ENCODE measurements around the gene ZNF500.

The ZNF500 gene

GRCh38 chr16:4700997-4701743 is 65.8 kb downstream of the ZNF500 start:
- Histone ChIP-seq H3K27me3 (no peaks in the 10 kb centered on the region), H3K4me3 (ENCODE audit: low read depth in 1 of 2, low read length in 1 of 2) (no peak overlapping the region), H3K27ac (no peak overlapping the region), H3K9me3 (no peaks in the 10 kb centered on the region), H3K36me3 (peaks cover 46% of the 10 kb centered on the region), H3K4me1 (ENCODE audit: control insufficient read depth in 1 of 2, insufficient read depth in 1 of 2, low read depth in 1 of 2, low read length in 1 of 2) (peaks cover 0 to 4% of the 10 kb centered on the region in 2 experiments)
- TF ChIP-seq CTCF (IDR thresholded peaks at IDR 0.05): no peak

- Histone ChIP-seq H3K27ac (no peak overlapping the region), H3K4me1 (ENCODE audit: control insufficient read depth in 1 of 2, insufficient read depth in 1 of 2, low read depth in 1 of 2, low read length in 1 of 2) (peaks cover 0 to 4% of the 10 kb centered on the region in 2 experiments), H3K4me3 (ENCODE audit: low read depth in 1 of 2, low read length in 1 of 2) (no peak overlapping the region), H3K9me3 (no peaks in the 10 kb centered on the region), H3K27me3 (no peaks in the 10 kb centered on the region), H3K36me3 (peaks cover 53% of the 10 kb centered on the region)
- TF ChIP-seq CTCF (IDR thresholded peaks at IDR 0.05): no peak
Observed at GRCh38 chr16:4700380-4700996, 66.5 kb downstream of the ZNF500 start.

- H3K27me3 ChIP-seq: no peaks in the 10 kb centered on the region
- no peak for TF ChIP-seq CTCF (IDR thresholded peaks at IDR 0.05)
- H3K4me3 ChIP-seq (ENCODE audit: low read depth in 1 of 2, low read length in 1 of 2): no peak overlapping the region
- no peak overlapping the region for H3K27ac ChIP-seq
- H3K9me3 ChIP-seq: no peaks in the 10 kb centered on the region
- H3K36me3 ChIP-seq: peaks cover 56% of the 10 kb centered on the region
- peaks cover 0 to 12% of the 10 kb centered on the region in 2 experiments for H3K4me1 ChIP-seq (ENCODE audit: control insufficient read depth in 1 of 2, insufficient read depth in 1 of 2, low read depth in 1 of 2, low read length in 1 of 2)
Observed at GRCh38 chr16:4699046-4699556, 67.9 kb downstream of the ZNF500 start.

- Histone ChIP-seq H3K36me3 (peaks cover 56% of the 10 kb centered on the region), H3K27me3 (no peaks in the 10 kb centered on the region)
Observed at GRCh38 chr16:4698321-4699045, 68.5 kb downstream of the ZNF500 start.

More at GRCh38 chr16:4698321-4699045, 68.5 kb downstream of the ZNF500 start:
- no peak overlapping the region for H3K27ac ChIP-seq
- TF ChIP-seq CTCF (IDR thresholded peaks at IDR 0.05): no peak
- no peaks in the 10 kb centered on the region for H3K9me3 ChIP-seq
- no peak overlapping the region for H3K4me3 ChIP-seq (ENCODE audit: low read depth in 1 of 2, low read length in 1 of 2)
- peaks cover 0 to 14% of the 10 kb centered on the region in 2 experiments for H3K4me1 ChIP-seq (ENCODE audit: control insufficient read depth in 1 of 2, insufficient read depth in 1 of 2, low read depth in 1 of 2, low read length in 1 of 2)

Measured in neutrophil (primary cell).